Right ventricle myocardium inferior (tissue), 1 donor: ENCODE data around the gene NUDT17. TPM values are rescaled to one million over a fixed set of nuclear protein-coding genes. Genes with fewer than 3 reads are reported as not detected.

Source experiments
- ATAC-seq: fragments of 200-7000 bp; cut with Tn5 transposase; one replicate; pipeline ENCODE4 v1.9.1; 2020; ENCODE audit warnings: mild to moderate bottlenecking, moderate library complexity
- DNase-seq: peaks from one replicate; pipeline ENCODE4 v3.0.0; 2021; ENCODE audit errors: missing footprints
- intact Hi-C: fragments of 100-400 bp; cut with DNase I; formaldehyde crosslinking; loops from one replicate; pipeline ENCODE4 v1.11.0; 2022
- total RNA-seq: library from RNA; stranded (reverse); fragmentation: NEBNext Ultra II Directional; extraction: Animal tissue kit (Norgen Biotek cat#: 25700); gene quantifications from one replicate; pipeline ENCODE4 v1.2.1, GENCODE V29; 2021
- donor health status: DM: no; HTN: yes; CAD: no; lungs with severe emphysema.

Gene NUDT17
- total RNA-seq, 1 donor from 2014 or later, result 3.3 TPM

GRCh38 chr1:145837656-145838055 lies 7.8 kb upstream of the NUDT17 start:
- ATAC-seq, result no peak
- no peak for DNase-seq
- intact Hi-C loops, result no loop called here

GRCh38 chr1:145843031-145843430 lies 2.4 kb upstream of the NUDT17 start:
- no peak for ATAC-seq
- DNase-seq, result no peak
- intact Hi-C loops, result no loop called here

GRCh38 chr1:145845144-145845513 lies 301 bp upstream of the NUDT17 start:
- peak; percentile 33 for ATAC-seq
- intact Hi-C loops, result loop anchor here (2.0 to 5.0 kb wide), 2 partner anchors 117 to 168 kb away; partner anchors contain the start of genes ANKRD34A and POLR3GL
- DNase-seq, result no peak

GRCh38 chr1:145846201-145846612 lies 777 bp downstream of the NUDT17 start:
- ATAC-seq (peak; percentile 40), DNase-seq (no peak)
- intact Hi-C loops, result loop anchor here (1.0 to 5.0 kb wide), 2 partner anchors 64 to 116 kb away; partner anchors contain the start of genes ANKRD34A, ITGA10 and POLR3GL

- ATAC-seq, result no peak
- DNase-seq, result no peak
- intact Hi-C loops, result loop anchor here (5.0 kb wide), 1 partner anchor 114 kb away; the partner anchor contains the start of genes ANKRD34A and POLR3GL
Measured at GRCh38 chr1:145847827-145848226, 2.4 kb downstream of the NUDT17 start.

- no peak for DNase-seq
- intact Hi-C loops, result loop anchor here (5.0 kb wide), 1 partner anchor 113 kb away; the partner anchor contains the start of genes ANKRD34A and POLR3GL
- ATAC-seq, result no peak
Measured at GRCh38 chr1:145849356-145850160, 4.1 kb downstream of the NUDT17 start.

- DNase-seq (no peak), ATAC-seq (no peak)
- intact Hi-C loops, result no loop called here
Measured at GRCh38 chr1:145855426-145855948, 10.1 kb downstream of the NUDT17 start.

GRCh38 chr1:145857170-145857569 lies 11.7 kb downstream of the NUDT17 start:
- DNase-seq, result no peak
- ATAC-seq, result no peak
- intact Hi-C loops, result no loop called here

GRCh38 chr1:145858238-145858900 lies 12.9 kb downstream of the NUDT17 start:
- intact Hi-C loops, result loop anchor here (2.0 kb wide), 1 partner anchor 32 kb away; no protein-coding TSS in a partner anchor
- DNase-seq, result peak; percentile 78
- ATAC-seq, result peak; percentile 20

- intact Hi-C loops, result loop anchor here (2.0 kb wide), 1 partner anchor 32 kb away; no protein-coding TSS in a partner anchor
- ATAC-seq (peak; percentile 97), DNase-seq (peak; percentile 98)
Measured at GRCh38 chr1:145858901-145859490, 13.6 kb downstream of the NUDT17 start, which contains the start of gene PIAS3. Gene PIAS3, minus strand, starts transcription at chr1:145859081. Its CDS starts 91 bp downstream, at chr1:145858990.

- ATAC-seq, result peak; percentile 92
- DNase-seq, result peak; percentile 95
- intact Hi-C loops, result loop anchor here (2.0 kb wide), 1 partner anchor 31 kb away; no protein-coding TSS in a partner anchor
Measured at GRCh38 chr1:145859491-145860023, 14.1 kb downstream of the NUDT17 start.

- DNase-seq (no peak), ATAC-seq (no peak)
- intact Hi-C loops, result no loop called here
Measured at GRCh38 chr1:145863282-145864018, 18.0 kb downstream of the NUDT17 start.

- no peak for DNase-seq
- intact Hi-C loops, result no loop called here
- ATAC-seq, result no peak
Measured at GRCh38 chr1:145868232-145868631, 22.8 kb downstream of the NUDT17 start.

- ATAC-seq (peak; percentile 87), DNase-seq (peak; percentile 83)
- intact Hi-C loops, result no loop called here
Measured at GRCh38 chr1:145871994-145872924, 26.8 kb downstream of the NUDT17 start.

- intact Hi-C loops, result no loop called here
- ATAC-seq (no peak), DNase-seq (no peak)
Measured at GRCh38 chr1:145874646-145875045, 29.2 kb downstream of the NUDT17 start.

- DNase-seq, result no peak
Measured at GRCh38 chr1:145877923-145878486, 32.6 kb downstream of the NUDT17 start.

GRCh38 chr1:145878724-145879123 lies 33.3 kb downstream of the NUDT17 start:
- ATAC-seq (no peak), DNase-seq (no peak)
- intact Hi-C loops, result no loop called here

More at GRCh38 chr1:145877923-145878486, 32.6 kb downstream of the NUDT17 start:
- intact Hi-C loops, result no loop called here
- ATAC-seq, result no peak
